Activated naive CD4-positive, alpha-beta T cell treated with anti-CD3 and anti-CD28 coated beads for 36 hours (primary cell): ENCODE data around the gene MICALL2. TPM values are rescaled to one million over a fixed set of nuclear protein-coding genes. Genes with fewer than 3 reads are reported as not detected.

ENCODE experiments used
- CTCF ChIA-PET: fragments of 350-600 bp; sonication (Branson Sonifier 250); formaldehyde crosslinking; loops from one replicate; lab custom pipeline; 2021; ENCODE audit warnings: antibody characterized with exemption; lab: Charles Lee
- DNase-seq: peaks from one replicate; pipeline ENCODE4 v3.0.0-alpha.2; 2020
- H3K27ac Mint-ChIP-seq: one replicate; pipeline ENCODE4 v1.8.0; 2021; ENCODE audit warnings: mild to moderate bottlenecking, mixed read lengths
- H3K27me3 Mint-ChIP-seq: one replicate; pipeline ENCODE4 v1.8.0; 2021; ENCODE audit warnings: low read depth, mixed read lengths
- H3K36me3 Mint-ChIP-seq: one replicate; pipeline ENCODE4 v1.8.0; 2021; ENCODE audit warnings: low read depth, mixed read lengths
- H3K4me1 Mint-ChIP-seq: one replicate; pipeline ENCODE4 v1.8.0; 2021; ENCODE audit warnings: low read depth, mixed read lengths
- H3K4me3 Mint-ChIP-seq: one replicate; pipeline ENCODE4 v1.8.0; 2021; ENCODE audit warnings: mild to moderate bottlenecking, moderate library complexity, mixed read lengths
- H3K9me3 Mint-ChIP-seq: one replicate; pipeline ENCODE4 v1.8.0; 2021; ENCODE audit warnings: mixed read lengths
- intact Hi-C: fragments of 100-400 bp; cut with micrococcal nuclease; formaldehyde crosslinking; loops from one replicate; pipeline ENCODE4 v1.15.1; 2023
- total RNA-seq, 2 experiments: library from RNA; stranded (reverse); gene quantifications; one replicate each; pipeline ENCODE4 v1.2.3, GENCODE V29; 2021

MICALL2 gene
- total RNA-seq, 2 experiments from 2014 or later, result 3.7 to 4.2 TPM

GRCh38 chr7:1385809-1386622 is 73.3 kb downstream of the MICALL2 start:
- Mint-ChIP-seq H3K27me3 (peaks cover 19% of the 10 kb centered on the region), H3K27ac (no peak overlapping the region), H3K4me3 (no peak overlapping the region), H3K36me3 (no peaks in the 10 kb centered on the region), H3K4me1 (no peaks in the 10 kb centered on the region), H3K9me3 (peaks cover 2% of the 10 kb centered on the region)
- CTCF ChIA-PET, result no interaction called here
- intact Hi-C loops, result no loop called here
- no peak for DNase-seq

- Mint-ChIP-seq H3K4me1 (no peaks in the 10 kb centered on the region), H3K36me3 (no peaks in the 10 kb centered on the region), H3K9me3 (peaks cover 2% of the 10 kb centered on the region), H3K4me3 (no peak overlapping the region), H3K27me3 (peaks cover 18% of the 10 kb centered on the region), H3K27ac (no peak overlapping the region)
- CTCF ChIA-PET, result no interaction called here
- intact Hi-C loops, result no loop called here
- no peak for DNase-seq
These were observed 74.0 kb downstream of the MICALL2 start for GRCh38 chr7:1385086-1385808.

Other genes starting within 250 kb of the MICALL2 start
- gene UNCX, start 226.6 kb downstream of the MICALL2 start, total RNA-seq, result not detected
- 100 to 1,000 TPM in 1 of 2 experiments, 10 to 100 TPM in 1; 97.6 to 103 TPM for gene INTS1, start 44.9 kb upstream of the MICALL2 start, total RNA-seq
- 10 to 100 TPM; 33.0 to 34.6 TPM for gene MAFK, start 71.2 kb upstream of the MICALL2 start, total RNA-seq
- gene TMEM184A, start 96.7 kb upstream of the MICALL2 start, total RNA-seq, result under 1 TPM in 1 of 2 experiments, not detected in 1; 0.36 TPM
- 10 to 100 TPM; 29.8 to 33.9 TPM for gene PSMG3, start 110.6 kb upstream of the MICALL2 start, total RNA-seq
- not detected for gene ELFN1, start 210.8 kb upstream of the MICALL2 start, total RNA-seq